Thyroid gland (tissue), 4 donors: Measurements from ENCODE around the gene CYP2B6.
"Not testable (repeated sequence)": the region's sequence is repeated elsewhere in the genome, so short reads cannot be mapped to it uniquely, and the experiment has no call there.

Source experiments
- CTCF ChIP-seq, 6 experiments: fragments of 200-600 bp in 3 of 6; fragments of 450-650 bp in 3 of 6; sonication (generic) in 3 of 6; IDR thresholded peaks; one replicate each; pipeline ENCODE4 v1.5.1; 2016 to 2019; ENCODE audit warnings: antibody characterized with exemption in 6 of 6, mild to moderate bottlenecking in 2 of 6, inconsistent platforms in 1 of 6, moderate library complexity in 1 of 6
- POLR2A ChIP-seq, 2 donors: fragments of 450-650 bp; IDR thresholded peaks; one replicate each; pipeline ENCODE4 v1.6.1; 2017; ENCODE audit warnings: antibody characterized with exemption in 2 of 2, mild to moderate bottlenecking in 2 of 2, moderate library complexity in 1 of 2

GRCh38 chr19:40965351-40965750 is 25.7 kb upstream of the CYP2B6 start:
- not testable (repeated sequence) for TF ChIP-seq CTCF, POLR2A (IDR thresholded peaks at IDR 0.05)
